BJ (cell line): Measurements from ENCODE around the gene MIA2. TPM values are rescaled to one million over a fixed set of nuclear protein-coding genes. Genes with fewer than 3 reads are reported as not detected.
A peak's percentile ranks its signal among the peaks of the same experiment; 100 is the strongest.
"Not testable (repeated sequence)": the region's sequence is repeated elsewhere in the genome, so short reads cannot be mapped to it uniquely, and the experiment has no call there.

Experiments
- CTCF ChIA-PET: fragments of 350-600 bp; formaldehyde crosslinking; extraction: SDS; loops from one replicate; lab custom pipeline; 2021; ENCODE audit warnings: antibody characterized with exemption, inconsistent platforms; lab: Yijun Ruan, JAX
- POLR2A ChIA-PET: fragments of 300-600 bp; sonication (Branson Sonifier 250); formaldehyde crosslinking; extraction: SDS; loops from one replicate; lab custom pipeline; 2021; ENCODE audit warnings: antibody characterized with exemption; lab: Charles Lee
- DNase-seq: peaks from one replicate; pipeline ENCODE4 v3.0.0-alpha.2; 2011; ENCODE audit warnings: low read depth
- H3K27me3 ChIP-seq: 2 replicates; pipeline ENCODE4 v1.6.0; 2011; ENCODE audit warnings: low read length; ENCODE audit not compliant: control insufficient read depth, insufficient read depth
- H3K36me3 ChIP-seq: 2 replicates; pipeline ENCODE4 v1.5.1; 2011; ENCODE audit warnings: low read length; ENCODE audit not compliant: control insufficient read depth, insufficient read depth
- H3K4me3 ChIP-seq: 2 replicates; pipeline ENCODE4 v1.5.1; 2011; ENCODE audit warnings: low read depth, mild to moderate bottlenecking, control low read depth, low read length
- polyA plus RNA-seq: library from polyadenylated mRNA; depleted of rRNA; stranded (reverse); fragments of >200 nt; gene quantifications from 2 replicates; pipeline ENCODE4 v1.2.3, GENCODE V29; 2011
- TF ChIP-seq, protein P1 (sequence below): IDR thresholded peaks from 2 replicates; pipeline ENCODE4 v1.5.1; 2011; ENCODE audit warnings: low read depth, mild to moderate bottlenecking, control low read depth, inconsistent platforms, low read length, moderate library complexity; ENCODE audit not compliant: insufficient read depth

Gene MIA2
- polyA plus RNA-seq, 1 experiment = 11.4 TPM

DNA sequence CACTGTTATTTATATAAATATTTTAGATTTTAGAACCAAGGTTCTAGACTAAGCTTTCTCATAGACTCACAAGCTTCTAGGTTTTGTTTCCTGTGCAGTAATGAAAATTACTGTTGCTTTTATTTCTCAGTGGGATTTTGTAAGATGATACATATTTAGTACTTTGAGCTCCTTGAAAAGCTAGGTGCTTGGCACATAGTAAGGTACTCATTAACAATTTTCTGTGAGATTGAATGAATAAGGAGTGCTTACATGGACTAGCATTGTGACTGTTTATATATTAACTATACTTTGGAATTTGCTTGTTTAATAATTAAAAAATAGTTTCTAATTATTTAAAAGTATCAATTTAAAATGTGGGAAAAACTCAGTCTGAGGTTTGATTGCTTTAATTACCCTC lies 85.7 kb downstream of the MIA2 start:
- no peaks in the 10 kb centered on the region for H3K27me3 ChIP-seq
- ChIA-PET CTCF (no interaction called here), POLR2A (no interaction called here)
- no peaks in the 10 kb centered on the region for H3K36me3 ChIP-seq
- H3K4me3 ChIP-seq = no peak overlapping the region
- TF ChIP-seq, protein P1, sequence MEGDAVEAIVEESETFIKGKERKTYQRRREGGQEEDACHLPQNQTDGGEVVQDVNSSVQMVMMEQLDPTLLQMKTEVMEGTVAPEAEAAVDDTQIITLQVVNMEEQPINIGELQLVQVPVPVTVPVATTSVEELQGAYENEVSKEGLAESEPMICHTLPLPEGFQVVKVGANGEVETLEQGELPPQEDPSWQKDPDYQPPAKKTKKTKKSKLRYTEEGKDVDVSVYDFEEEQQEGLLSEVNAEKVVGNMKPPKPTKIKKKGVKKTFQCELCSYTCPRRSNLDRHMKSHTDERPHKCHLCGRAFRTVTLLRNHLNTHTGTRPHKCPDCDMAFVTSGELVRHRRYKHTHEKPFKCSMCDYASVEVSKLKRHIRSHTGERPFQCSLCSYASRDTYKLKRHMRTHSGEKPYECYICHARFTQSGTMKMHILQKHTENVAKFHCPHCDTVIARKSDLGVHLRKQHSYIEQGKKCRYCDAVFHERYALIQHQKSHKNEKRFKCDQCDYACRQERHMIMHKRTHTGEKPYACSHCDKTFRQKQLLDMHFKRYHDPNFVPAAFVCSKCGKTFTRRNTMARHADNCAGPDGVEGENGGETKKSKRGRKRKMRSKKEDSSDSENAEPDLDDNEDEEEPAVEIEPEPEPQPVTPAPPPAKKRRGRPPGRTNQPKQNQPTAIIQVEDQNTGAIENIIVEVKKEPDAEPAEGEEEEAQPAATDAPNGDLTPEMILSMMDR = no peak
- no peak for DNase-seq

DNA sequence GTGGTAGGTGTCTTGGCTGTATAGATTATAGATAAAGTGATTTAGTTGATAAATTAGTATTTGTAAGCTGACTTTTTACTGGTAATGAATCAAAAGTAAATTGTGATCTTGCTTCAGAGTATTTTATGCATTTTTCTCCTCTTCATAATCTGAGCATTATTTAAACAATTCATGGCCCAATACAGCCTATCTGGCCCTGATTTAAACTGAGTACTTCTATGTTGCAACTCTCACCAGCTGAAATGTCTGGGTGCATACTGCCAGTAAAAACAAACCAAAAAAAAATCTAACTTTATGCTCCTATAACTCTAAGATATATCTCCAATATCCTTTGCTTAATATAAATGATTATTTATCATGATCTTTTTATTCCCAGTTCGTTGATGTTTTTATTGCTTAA lies 86.6 kb downstream of the MIA2 start:
- POLR2A ChIA-PET = no interaction called here
- Histone ChIP-seq H3K4me3 (no peak overlapping the region), H3K27me3 (no peaks in the 10 kb centered on the region), H3K36me3 (peaks cover 1% of the 10 kb centered on the region; the same call in 1 of the 2 replicates)
- no peak for DNase-seq
- CTCF ChIA-PET = interaction anchor here (1.0 kb wide), 2 partner anchors 10 to 13 kb away, joined by 3 read pairs; no protein-coding TSS in a partner anchor
- TF ChIP-seq, protein P1 = no peak

DNA sequence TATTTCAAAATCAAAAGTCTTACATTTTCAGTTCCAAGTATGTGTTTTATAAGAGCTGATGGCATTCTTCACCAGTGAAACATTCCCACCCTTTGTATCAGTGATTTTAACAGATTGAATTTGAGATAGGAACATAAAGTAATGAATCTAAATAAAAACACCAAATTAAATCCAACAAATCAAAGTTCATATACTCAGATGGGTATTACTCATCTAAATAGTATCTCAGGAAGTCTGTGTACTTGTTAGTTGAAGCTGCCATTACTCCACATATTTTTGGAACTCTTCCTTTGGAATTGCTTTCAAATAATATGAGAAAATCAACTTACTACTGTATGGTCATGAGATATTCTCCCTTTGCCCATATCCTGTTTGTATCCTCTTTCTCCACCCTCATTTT lies 89.1 kb downstream of the MIA2 start:
- no peaks in the 10 kb centered on the region for H3K27me3 ChIP-seq
- no peak overlapping the region for H3K4me3 ChIP-seq
- DNase-seq = peak; percentile 57
- TF ChIP-seq, protein P1 = no peak
- ChIA-PET POLR2A (no interaction called here), CTCF (interaction anchor here (1.0 to 1.2 kb wide), 2 partner anchors 15 to 68 kb away, joined by 3 to 4 read pairs; no protein-coding TSS in a partner anchor)
- peaks cover 1% of the 10 kb centered on the region; the same call in 1 of the 2 replicates for H3K36me3 ChIP-seq

DNA sequence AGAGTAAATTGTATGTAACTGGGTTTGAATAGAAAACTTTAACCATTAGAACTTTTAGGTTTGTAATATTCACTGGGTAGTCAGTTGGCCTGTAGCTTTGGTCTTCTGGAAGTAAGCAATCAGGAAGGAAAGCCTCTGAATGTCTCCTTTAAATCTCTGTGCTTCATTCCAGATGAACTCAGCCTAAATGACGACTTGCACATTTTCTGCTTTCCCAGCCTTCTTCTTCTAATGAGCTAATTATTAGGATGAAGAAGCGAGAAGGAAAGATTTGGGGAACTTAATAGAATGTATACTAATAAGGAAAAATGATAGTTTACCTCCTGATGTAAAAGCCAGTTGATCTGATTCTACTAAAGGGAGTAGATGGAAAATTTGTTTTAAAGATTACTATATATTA lies 90.4 kb downstream of the MIA2 start:
- Histone ChIP-seq H3K36me3 (peaks cover 1% of the 10 kb centered on the region; the same call in 1 of the 2 replicates), H3K27me3 (no peaks in the 10 kb centered on the region), H3K4me3 (no peak overlapping the region)
- CTCF ChIA-PET = interaction anchor here (0.9 kb wide), 1 partner anchor 24 kb away, joined by 3 read pairs; no protein-coding TSS in a partner anchor
- no peak for DNase-seq
- TF ChIP-seq, protein P1 = no peak
- POLR2A ChIA-PET = no interaction called here

DNA sequence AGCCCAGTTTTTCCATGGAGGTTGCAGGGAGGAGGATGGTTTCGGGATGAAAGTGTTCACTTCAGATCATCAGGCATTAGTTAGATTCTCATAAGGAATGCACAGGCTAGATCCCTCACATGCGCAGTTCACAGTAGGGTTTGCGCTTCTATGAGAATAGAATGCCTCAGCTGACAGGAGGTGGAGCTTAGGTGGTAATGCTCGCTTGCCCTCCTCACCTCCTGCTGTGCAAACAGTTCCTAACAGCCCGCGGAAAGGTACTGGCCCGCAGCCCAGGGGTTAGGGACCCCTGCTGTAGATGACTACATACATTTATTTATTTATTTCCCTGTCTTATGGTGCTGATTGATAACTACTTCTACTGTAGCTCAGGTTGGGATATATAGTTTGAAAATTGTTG lies 105.3 kb downstream of the MIA2 start:
- TF ChIP-seq, protein P1 = no peak
- Histone ChIP-seq H3K27me3 (no peaks in the 10 kb centered on the region), H3K4me3 (no peak overlapping the region), H3K36me3 (no peaks in the 10 kb centered on the region)
- no peak for DNase-seq
- ChIA-PET CTCF (no interaction called here), POLR2A (no interaction called here)

DNA sequence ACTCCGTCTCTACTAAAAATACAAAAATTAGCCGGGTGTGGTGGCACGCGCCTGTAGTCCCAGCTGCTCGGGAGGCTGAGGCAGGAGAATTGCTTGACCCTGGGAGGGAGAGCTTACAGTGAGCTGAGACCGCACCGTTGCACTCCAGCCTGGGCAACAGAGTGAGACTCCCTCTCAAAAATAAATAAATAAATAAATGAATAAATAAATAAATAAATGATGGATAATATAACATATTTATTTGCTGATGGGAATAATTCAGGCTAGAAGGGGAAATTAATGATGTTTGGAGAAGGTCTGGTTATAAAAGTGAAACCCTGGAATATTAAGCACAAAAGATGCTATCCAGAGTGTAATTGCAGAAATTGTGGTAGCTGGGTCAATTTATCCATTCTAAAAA lies 107.4 kb downstream of the MIA2 start:
- not testable (repeated sequence) for DNase-seq, H3K36me3 ChIP-seq, H3K27me3 ChIP-seq, H3K4me3 ChIP-seq
- ChIA-PET CTCF (interaction anchor here (1.3 kb wide), 1 partner anchor 14 kb away, joined by 6 read pairs; no protein-coding TSS in a partner anchor), POLR2A (interaction anchor here (0.6 kb wide), 1 partner anchor 91 kb away, joined by 3 read pairs; the partner anchor contains the start of gene FBXO33)
